GM12874 (cell line): ENCODE measurements around the gene KCND1.

ENCODE experiments used
- CTCF ChIP-seq: IDR thresholded peaks from 2 replicates; pipeline ENCODE4 v1.5.1; 2011; ENCODE audit warnings: low read depth, mild to moderate bottlenecking, control low read depth, low read length, moderate library complexity; ENCODE audit not compliant: insufficient read depth

The KCND1 gene

GRCh38 chrX:48935301-48935670 lies 36.4 kb downstream of the KCND1 start:
- TF ChIP-seq CTCF = no peak

- TF ChIP-seq CTCF = no peak
These were observed 36.9 kb downstream of the KCND1 start for GRCh38 chrX:48934581-48935300.

- no peak for TF ChIP-seq CTCF
These were observed 37.9 kb downstream of the KCND1 start for GRCh38 chrX:48933757-48934156.

GRCh38 chrX:48927736-48928382 lies 43.8 kb downstream of the KCND1 start:
- no peak for TF ChIP-seq CTCF

GRCh38 chrX:48927123-48927522 lies 44.5 kb downstream of the KCND1 start:
- TF ChIP-seq CTCF = no peak

- no peak for TF ChIP-seq CTCF
These were observed 47.4 kb downstream of the KCND1 start for GRCh38 chrX:48924270-48924669.

- no peak for TF ChIP-seq CTCF
These were observed 47.9 kb downstream of the KCND1 start for GRCh38 chrX:48923771-48924170.
